IMR-90 (cell line): ENCODE results near the gene PHEX. TPM values are rescaled to one million over a fixed set of nuclear protein-coding genes. Genes with fewer than 3 reads are reported as not detected.

Source experiments
- ATAC-seq: fragments of 200-7000 bp; cut with Tn5 transposase; 2 replicates; pipeline ENCODE4 v1.9.1; 2020; ENCODE audit warnings: low read depth, mild to moderate bottlenecking, moderate library complexity
- BruUV-seq: library from RNA; stranded (reverse); fragments of 400-500 nt; replicated peaks from 2 replicates; lab custom pipeline; 2021; lab: Mats Ljungman, UMichigan
- CTCF ChIA-PET: fragments of 300-600 bp; formaldehyde crosslinking; extraction: SDS; loops from one replicate; lab custom pipeline; 2021; ENCODE audit warnings: antibody characterized with exemption; lab: Yijun Ruan, JAX
- POLR2A ChIA-PET: fragments of 300-600 bp; sonication (Branson Sonifier 250); formaldehyde crosslinking; loops from one replicate; lab custom pipeline; 2022; ENCODE audit warnings: antibody characterized with exemption; ENCODE audit not compliant: unreplicated experiment; lab: Charles Lee
- DNase-seq: peaks from one replicate; pipeline ENCODE4 v3.0.0; 2013
- H2AFZ ChIP-seq: replicated peaks from 2 replicates; pipeline ENCODE3; 2013; ENCODE audit warnings: low read length, mild to moderate bottlenecking; ENCODE audit not compliant: poor library complexity
- H2AK5ac ChIP-seq: 2 replicates; pipeline ENCODE4 v1.6.1; 2013; ENCODE audit warnings: low read depth, low read length, inconsistent platforms
- H2AK9ac ChIP-seq: replicated peaks from 2 replicates; pipeline ENCODE3; 2013; ENCODE audit warnings: mild to moderate bottlenecking, low read depth, low read length, moderate library complexity; ENCODE audit not compliant: poor library complexity
- H2BK120ac ChIP-seq: 2 replicates; pipeline ENCODE4 v1.6.1; 2013; ENCODE audit warnings: low read depth, low read length, inconsistent platforms
- H2BK15ac ChIP-seq: 3 replicates; pipeline ENCODE4 v1.6.1; 2013; ENCODE audit warnings: low read depth, low read length, inconsistent platforms
- H2BK20ac ChIP-seq: 2 replicates; pipeline ENCODE4 v1.6.1; 2013; ENCODE audit warnings: low read depth, mild to moderate bottlenecking, inconsistent platforms, low read length, moderate library complexity
- H2BK5ac ChIP-seq: 2 replicates; pipeline ENCODE4 v1.6.1; 2013; ENCODE audit warnings: mild to moderate bottlenecking, low read depth, low read length, inconsistent platforms; ENCODE audit not compliant: poor library complexity, severe bottlenecking
- H3K14ac ChIP-seq: replicated peaks from 2 replicates; pipeline ENCODE4 v1.6.1; 2013; ENCODE audit warnings: low read depth, low read length, inconsistent platforms
- H3K18ac ChIP-seq: 2 replicates; pipeline ENCODE4 v1.6.1; 2013; ENCODE audit warnings: low read depth, low read length, control low read depth
- H3K23ac ChIP-seq: 2 replicates; pipeline ENCODE4 v1.6.1; 2013; ENCODE audit warnings: low read depth, low read length, inconsistent platforms
- H3K27ac ChIP-seq: 2 replicates; pipeline ENCODE4 v1.5.1; 2013; ENCODE audit warnings: mild to moderate bottlenecking, control low read depth, low read length; ENCODE audit not compliant: insufficient read depth
- H3K27me3 ChIP-seq: 2 replicates; pipeline ENCODE4 v1.6.1; 2013; ENCODE audit warnings: low read length; ENCODE audit not compliant: control insufficient read depth, insufficient read depth
- H3K36me3 ChIP-seq: 2 replicates; pipeline ENCODE4 v1.6.1; 2013; ENCODE audit warnings: low read length, mixed read lengths; ENCODE audit not compliant: control insufficient read depth, insufficient read depth
- H3K4ac ChIP-seq: 2 replicates; pipeline ENCODE4 v1.6.1; 2013; ENCODE audit warnings: low read depth, low read length, inconsistent platforms
- H3K4me1 ChIP-seq: 2 replicates; pipeline ENCODE4 v1.6.1; 2013; ENCODE audit warnings: low read length, mixed read lengths; ENCODE audit not compliant: control insufficient read depth, insufficient read depth
- H3K4me2 ChIP-seq: 2 replicates; pipeline ENCODE4 v1.6.1; 2013; ENCODE audit warnings: low read depth, mild to moderate bottlenecking, control low read depth, low read length, moderate library complexity
- H3K4me3 ChIP-seq: 2 replicates; pipeline ENCODE4 v1.5.1; 2013; ENCODE audit warnings: low read depth, mild to moderate bottlenecking, control low read depth, low read length, moderate library complexity; ENCODE audit not compliant: insufficient read depth
- H3K56ac ChIP-seq: 2 replicates; pipeline ENCODE4 v1.6.1; 2013; ENCODE audit warnings: low read length, inconsistent platforms; ENCODE audit not compliant: insufficient read depth; ENCODE audit errors: extremely low read depth
- H3K79me1 ChIP-seq, 2 experiments: 2 replicates each; pipeline ENCODE4 v1.6.1; 2013; ENCODE audit warnings: low read length in 2 of 2, inconsistent platforms in 1 of 2, low read depth in 1 of 2
- H3K9ac ChIP-seq: 2 replicates; pipeline ENCODE4 v1.6.1; 2013; ENCODE audit warnings: low read depth, low read length, control low read depth
- H3K9me1 ChIP-seq: 2 replicates; pipeline ENCODE4 v1.6.1; 2013; ENCODE audit warnings: low read length, inconsistent platforms; ENCODE audit not compliant: insufficient read depth
- H3K9me3 ChIP-seq: 2 replicates; pipeline ENCODE4 v1.6.1; 2013; ENCODE audit warnings: low read length; ENCODE audit not compliant: control insufficient read depth, insufficient read depth
- H4K20me1 ChIP-seq: 2 replicates; pipeline ENCODE4 v1.6.1; 2013; ENCODE audit warnings: low read length, inconsistent platforms; ENCODE audit not compliant: insufficient read depth
- H4K5ac ChIP-seq: 2 replicates; pipeline ENCODE4 v1.6.1; 2013; ENCODE audit warnings: mild to moderate bottlenecking, low read depth, low read length, control low read depth
- H4K8ac ChIP-seq, 2 experiments: 2 replicates each; pipeline ENCODE4 v1.6.1; 2013; ENCODE audit warnings: low read depth in 2 of 2, low read length in 2 of 2, control low read depth in 1 of 2, inconsistent platforms in 1 of 2
- H4K91ac ChIP-seq: 2 replicates; pipeline ENCODE4 v1.6.1; 2013; ENCODE audit warnings: low read depth, low read length, inconsistent platforms; ENCODE audit not compliant: insufficient read depth
- BHLHE40 ChIP-seq: fragments of 150-350 bp; IDR thresholded peaks from 2 replicates; pipeline ENCODE4 v1.6.1; 2016; ENCODE audit warnings: mild to moderate bottlenecking, low read depth, low read length
- CEBPB ChIP-seq: IDR thresholded peaks from 2 replicates; pipeline ENCODE4 v1.6.1; 2012; ENCODE audit warnings: low read depth, low read length, improper control_type of control experiment
- CHD1 ChIP-seq: IDR thresholded peaks from 2 replicates; pipeline ENCODE4 v1.6.1; 2012; ENCODE audit warnings: low read depth, low read length, improper control_type of control experiment
- FOS ChIP-seq: fragments of 150-350 bp; IDR thresholded peaks from 2 replicates; pipeline ENCODE4 v1.6.1; 2016; ENCODE audit warnings: low read depth, low read length
- MAFK ChIP-seq: IDR thresholded peaks from 2 replicates; pipeline ENCODE4 v1.6.1; 2012; ENCODE audit warnings: low read depth, low read length, improper control_type of control experiment
- MXI1 ChIP-seq: IDR thresholded peaks from 2 replicates; pipeline ENCODE4 v1.6.1; 2012; ENCODE audit warnings: low read depth, mild to moderate bottlenecking, low read length, moderate library complexity, borderline replicate concordance
- NFE2L2 ChIP-seq: fragments of 150-350 bp; IDR thresholded peaks from 2 replicates; pipeline ENCODE4 v1.6.1; 2016; ENCODE audit warnings: low read depth, mild to moderate bottlenecking, low read length
- POLR2A ChIP-seq: IDR thresholded peaks from 2 replicates; pipeline ENCODE4 v1.6.1; 2012; ENCODE audit warnings: mild to moderate bottlenecking, low read depth, low read length
- RAD21 ChIP-seq: IDR thresholded peaks from 2 replicates; pipeline ENCODE4 v1.6.1; 2012; ENCODE audit warnings: low read length, improper control_type of control experiment
- SMC3 ChIP-seq: fragments of 150-350 bp; IDR thresholded peaks from 2 replicates; pipeline ENCODE4 v1.6.1; 2016; ENCODE audit warnings: low read depth, mild to moderate bottlenecking, antibody characterized with exemption, low read length, moderate library complexity
- WGBS, 2 experiments: methylation state at CpG; one replicate each; pipeline versions ENCODE4 v1.1.5 to v1.1.7; 2013; ENCODE audit warnings: missing lambda C conversion rate in 2 of 2; ENCODE audit not compliant: insufficient read length in 1 of 2; ENCODE audit errors: extremely low coverage in 2 of 2; 5-methylcytosine and 5-hydroxymethylcytosine counted together
- dilution Hi-C: fragments of 300-500 bp; cut with HindIII; formaldehyde crosslinking; loops from one replicate; pipeline ENCODE4 v1.14.3; 2018; ENCODE audit warnings: low sequenced_read_pairs; ENCODE audit not compliant: unreplicated experiment
- in situ Hi-C: fragments of 300-500 bp; cut with MboI; formaldehyde crosslinking; loops from 3 replicates; pipeline ENCODE4 v1.14.3; 2019; ENCODE audit warnings: low sequenced_read_pairs, inconsistent platforms, mixed read lengths
- intact Hi-C: fragments of 100-400 bp; cut with micrococcal nuclease; formaldehyde crosslinking; loops from 2 replicates; pipeline ENCODE4 v1.10.0; 2022
- polyA plus RNA-seq, 3 experiments: library from polyadenylated mRNA; depleted of rRNA; stranded (reverse); fragments of >200 nt; gene quantifications; 2 replicates each; pipeline ENCODE4 v1.2.3, GENCODE V29; 2012; ENCODE audit warnings: low replicate concordance in 1 of 3
- total RNA-seq: library from RNA; depleted of rRNA; stranded (reverse); fragments of >200 nt; gene quantifications from 2 replicates; pipeline ENCODE4 v1.2.3, GENCODE V29; 2012
- TF ChIP-seq, protein P1 (sequence below): fragments of 150-350 bp; IDR thresholded peaks from 2 replicates; pipeline ENCODE4 v1.6.1; 2017; ENCODE audit warnings: mild to moderate bottlenecking, antibody characterized with exemption, low read length, low read depth

Gene PHEX
- total and polyA plus RNA-seq, 2 of the 4 experiments (the other 2 are of a cell fraction): 0.10 to 0.18 TPM

- no peak overlapping the region for H3K56ac ChIP-seq
- no peak overlapping the region for H4K5ac ChIP-seq
- no peaks in the 10 kb centered on the region for H3K27me3 ChIP-seq
- intact Hi-C loops: no loop called here
- H2AK9ac ChIP-seq: no peak overlapping the region
- BruUV-seq: no TSS peak
- H3K79me1 ChIP-seq: no peaks in the 10 kb centered on the region
- no peak for TF ChIP-seq MAFK
- no peak for TF ChIP-seq CHD1
- TF ChIP-seq, protein P1, sequence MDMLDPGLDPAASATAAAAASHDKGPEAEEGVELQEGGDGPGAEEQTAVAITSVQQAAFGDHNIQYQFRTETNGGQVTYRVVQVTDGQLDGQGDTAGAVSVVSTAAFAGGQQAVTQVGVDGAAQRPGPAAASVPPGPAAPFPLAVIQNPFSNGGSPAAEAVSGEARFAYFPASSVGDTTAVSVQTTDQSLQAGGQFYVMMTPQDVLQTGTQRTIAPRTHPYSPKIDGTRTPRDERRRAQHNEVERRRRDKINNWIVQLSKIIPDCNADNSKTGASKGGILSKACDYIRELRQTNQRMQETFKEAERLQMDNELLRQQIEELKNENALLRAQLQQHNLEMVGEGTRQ: no peak
- TF ChIP-seq NFE2L2: no peak
- no peak for TF ChIP-seq MXI1
- TF ChIP-seq CEBPB: peak; percentile 44
- TF ChIP-seq RAD21: no peak
- TF ChIP-seq BHLHE40: peak; percentile 21; the same call in 1 of the 2 replicates
- TF ChIP-seq FOS: peak; percentile 77
- no peak for TF ChIP-seq POLR2A
- TF ChIP-seq SMC3: no peak
- H2BK15ac ChIP-seq: no peak overlapping the region
- no peak overlapping the region for H2AFZ ChIP-seq
- H3K4me2 ChIP-seq: no peak overlapping the region
- H3K18ac ChIP-seq: no peak overlapping the region
- no peak overlapping the region for H2AK5ac ChIP-seq
- no CpG with 5 or more reads among the region's 2 CpGs for WGBS, 2 experiments
- H3K14ac ChIP-seq: no peak overlapping the region
- no peak overlapping the region for H4K91ac ChIP-seq
- no peak overlapping the region for H3K23ac ChIP-seq
- H3K4me1 ChIP-seq: no peaks in the 10 kb centered on the region
- H3K36me3 ChIP-seq: no peaks in the 10 kb centered on the region
- no peaks in the 10 kb centered on the region for H3K9me1 ChIP-seq
- ChIA-PET POLR2A (interaction anchor here (0.6 kb wide), 1 partner anchor 691 kb away, joined by 3 read pairs; no protein-coding TSS in a partner anchor), CTCF (no interaction called here)
- no peak overlapping the region for H3K9ac ChIP-seq
- peak; percentile 88 for DNase-seq
- ATAC-seq: peak; percentile 60
- no peak overlapping the region for H3K4me3 ChIP-seq
- in situ Hi-C loops: no loop called here
- H3K4ac ChIP-seq: no peak overlapping the region
- dilution Hi-C loops: no loop called here
- no peak overlapping the region for H3K27ac ChIP-seq
- H4K20me1 ChIP-seq: no peaks in the 10 kb centered on the region
- no peak overlapping the region for H2BK20ac ChIP-seq
- H4K8ac ChIP-seq: no peak overlapping the region
- no peak overlapping the region for H2BK120ac ChIP-seq
- H2BK5ac ChIP-seq: peak overlapping the region; percentile 65
- 0 out of 2 replicates have a peak, but pooled peaks cover 2% of the 10 kb centered on the region for H3K9me3 ChIP-seq
These were observed 188.8 kb downstream of the PHEX start for GRCh38 chrX:22220941-22221340.
